K562 (cell line): ENCODE measurements around the gene CHTOP. TPM values are rescaled to one million over a fixed set of nuclear protein-coding genes. Genes with fewer than 3 reads are reported as not detected.

ENCODE experiments used
- E2F8 ChIP-seq: fragments of 450-650 bp; IDR thresholded peaks from 2 replicates; pipeline ENCODE4 v1.7.1; 2018; ENCODE audit warnings: mild to moderate bottlenecking, low read depth; ENCODE audit not compliant: partially characterized antibody
- HNRNPLL ChIP-seq: fragments of 200-400 bp; formaldehyde crosslinking; IDR thresholded peaks from 2 replicates; pipeline ENCODE4 v1.6.1; 2017; ENCODE audit warnings: low read length, low read depth, mild to moderate bottlenecking; ENCODE audit not compliant: poor library complexity, severe bottlenecking
- MAX ChIP-seq: sonication (generic); formaldehyde crosslinking; IDR thresholded peaks from 2 replicates; pipeline ENCODE4 v1.9.0; 2022; ENCODE audit warnings: mild to moderate bottlenecking, missing genetic modification reagents
- NFRKB ChIP-seq: fragments of 450-650 bp; IDR thresholded peaks from 2 replicates; pipeline ENCODE4 v1.6.1; 2016; ENCODE audit warnings: low read depth
- SRSF3 ChIP-seq: fragments of 200-400 bp; formaldehyde crosslinking; IDR thresholded peaks from 2 replicates; pipeline ENCODE4 v1.6.1; 2016; ENCODE audit warnings: mild to moderate bottlenecking, low read length, moderate library complexity; ENCODE audit not compliant: insufficient read depth
- STAG1 ChIP-seq: sonication (generic); formaldehyde crosslinking; IDR thresholded peaks from 2 replicates; pipeline ENCODE4 v1.5.0; 2020; ENCODE audit warnings: missing genetic modification reagents, borderline replicate concordance
- TEAD2 ChIP-seq: fragments of 450-650 bp; IDR thresholded peaks from 2 replicates; pipeline ENCODE4 v1.6.1; 2016; ENCODE audit warnings: missing genetic modification characterization, control low read depth, missing compliant biosample characterization
- ZNF232 ChIP-seq: sonication (generic); formaldehyde crosslinking; IDR thresholded peaks from 2 replicates; pipeline ENCODE4 v1.8.0; 2022; ENCODE audit warnings: mild to moderate bottlenecking, missing genetic modification reagents
- ZNF584 ChIP-seq: fragments of 200-800 bp; sonication (Bioruptor generic); IDR thresholded peaks from 2 replicates; pipeline ENCODE4 v1.6.1; 2016; ENCODE audit warnings: low read depth, mild to moderate bottlenecking, missing genetic modification characterization, missing compliant biosample characterization
- ZNF644 ChIP-seq: fragments of 200-800 bp; sonication (Bioruptor generic); IDR thresholded peaks from 2 replicates; pipeline ENCODE4 v1.6.1; 2016; ENCODE audit warnings: low read depth, missing genetic modification characterization, missing compliant biosample characterization
- polyA plus RNA-seq, 8 experiments: library from polyadenylated mRNA; depleted of rRNA in 4 of 8; stranded (reverse) in 5 of 8; unstranded in 3 of 8; fragments of >200 nt; fragmentation: Nextera tagmentation in 2 of 8; fragmentation: Illumina TruSeq in 1 of 8; extraction: Ambion mirVana in 2 of 8; extraction: Trizol in 1 of 8; gene quantifications; 2 replicates each; pipeline versions ENCODE4 v1.2.1 to v1.2.3, GENCODE V29; 2011 to 2014; ENCODE audit warnings: inconsistent platforms in 1 of 8, missing spikeins in 1 of 8
- total RNA-seq, 7 experiments: library from RNA; depleted of rRNA in 6 of 7; stranded (reverse); fragments of >200 nt in 6 of 7; fragmentation: Illumina TruSeq in 2 of 7; extraction: Trizol in 2 of 7; gene quantifications; 2 replicates each; pipeline versions ENCODE4 v1.2.1 to v1.2.3, GENCODE V29; 2011 to 2021; ENCODE audit warnings: low replicate concordance in 1 of 7
- TF ChIP-seq, protein P1 (sequence below): fragments of 250-450 bp; sonication (Bioruptor Pico); IDR thresholded peaks from 2 replicates; pipeline ENCODE4 v1.8.0; 2021; ENCODE audit warnings: borderline replicate concordance, mild to moderate bottlenecking, moderate library complexity; ENCODE audit not compliant: poor library complexity, severe bottlenecking

Gene CHTOP
- total and polyA plus RNA-seq, 9 of the 15 experiments (the other 6 are each of a cell fraction or from before 2014, with no cell fraction given): 10.2 to 91.8 (median 60.8) TPM

GRCh38 chr1:153658400-153659174 is 24.7 kb downstream of the CHTOP start, which contains the start of gene SNAPIN (continued):
- TF ChIP-seq MAX (CRISPR knock-in tag): no peak
- TF ChIP-seq ZNF232 (CRISPR knock-in tag): no peak
- TF ChIP-seq TEAD2 (tag): no peak
- TF ChIP-seq ZNF584 (CRISPR knock-in tag): no peak
- no peak for TF ChIP-seq STAG1 (CRISPR knock-in tag)
- TF ChIP-seq, protein P1, sequence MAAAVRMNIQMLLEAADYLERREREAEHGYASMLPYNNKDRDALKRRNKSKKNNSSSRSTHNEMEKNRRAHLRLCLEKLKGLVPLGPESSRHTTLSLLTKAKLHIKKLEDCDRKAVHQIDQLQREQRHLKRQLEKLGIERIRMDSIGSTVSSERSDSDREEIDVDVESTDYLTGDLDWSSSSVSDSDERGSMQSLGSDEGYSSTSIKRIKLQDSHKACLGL (CRISPR knock-in tag): no peak
- no peak for TF ChIP-seq SRSF3
- peak; percentile 36 for TF ChIP-seq E2F8
- TF ChIP-seq NFRKB: peak; percentile 64; the same call in 1 of the 2 replicates
- 0 out of 2 replicates have a peak, but pooled peaks have one; percentile 36 for TF ChIP-seq ZNF644 (tag)
- peak; percentile 35 for TF ChIP-seq HNRNPLL
